Neural progenitor cell (in vitro differentiated cells): Measurements from ENCODE around the gene AP2A2. TPM values are rescaled to one million over a fixed set of nuclear protein-coding genes. Genes with fewer than 3 reads are reported as not detected.

Experiments used
- DNase-seq: peaks from one replicate; pipeline ENCODE4 v3.0.0-alpha.2; 2016; ENCODE audit warnings: low spot score
- H2AFZ ChIP-seq: fragments of 200-600 bp; sonication (generic); replicated peaks from 2 replicates; pipeline ENCODE4 v1.6.1; 2016; ENCODE audit warnings: antibody characterized with exemption
- H3F3A ChIP-seq: fragments of 200-600 bp; sonication (generic); 2 replicates; pipeline ENCODE4 v1.6.1; 2016; ENCODE audit warnings: antibody characterized with exemption, low read depth
- H3K27ac ChIP-seq: fragments of 200-600 bp; sonication (generic); 2 replicates; pipeline ENCODE4 v1.5.1; 2016; ENCODE audit warnings: mild to moderate bottlenecking
- H3K27me3 ChIP-seq: fragments of 200-600 bp; sonication (generic); 2 replicates; pipeline ENCODE4 v1.6.1; 2016; ENCODE audit warnings: mild to moderate bottlenecking, moderate library complexity
- H3K36me3 ChIP-seq: fragments of 200-600 bp; sonication (generic); 2 replicates; pipeline ENCODE4 v1.5.1; 2016
- H3K4me1 ChIP-seq: fragments of 200-600 bp; sonication (generic); 2 replicates; pipeline ENCODE4 v1.6.1; 2016; ENCODE audit warnings: mixed run types
- H3K4me2 ChIP-seq: fragments of 200-600 bp; sonication (generic); 2 replicates; pipeline ENCODE4 v1.6.1; 2016
- H3K4me3 ChIP-seq: fragments of 200-600 bp; sonication (generic); 2 replicates; pipeline ENCODE4 v1.5.1; 2016
- H3K79me2 ChIP-seq: fragments of 200-600 bp; sonication (generic); 2 replicates; pipeline ENCODE4 v1.6.1; 2016; ENCODE audit warnings: low read depth
- H3K9ac ChIP-seq: fragments of 200-600 bp; sonication (generic); 2 replicates; pipeline ENCODE4 v1.6.1; 2016
- H3K9me3 ChIP-seq: fragments of 200-600 bp; sonication (generic); 2 replicates; pipeline ENCODE4 v1.5.1; 2016; ENCODE audit warnings: low read depth
- H4K20me1 ChIP-seq: fragments of 200-600 bp; sonication (generic); 2 replicates; pipeline ENCODE4 v1.6.1; 2016; ENCODE audit warnings: low read depth
- H3K27ac Mint-ChIP-seq: 3 replicates; pipeline ENCODE4 v1.8.0; 2021; ENCODE audit warnings: mixed read lengths
- H3K27me3 Mint-ChIP-seq: 2 replicates; pipeline ENCODE4 v1.8.0; 2022; ENCODE audit warnings: low read depth, mild to moderate bottlenecking, inconsistent platforms, moderate library complexity, mixed read lengths; ENCODE audit not compliant: insufficient read depth
- H3K36me3 Mint-ChIP-seq: 3 replicates; pipeline ENCODE4 v1.8.0; 2021; ENCODE audit warnings: mixed read lengths
- H3K4me1 Mint-ChIP-seq: 3 replicates; pipeline ENCODE4 v1.8.0; 2021; ENCODE audit warnings: mixed read lengths
- H3K4me3 Mint-ChIP-seq: 3 replicates; pipeline ENCODE4 v1.8.0; 2021; ENCODE audit warnings: mild to moderate bottlenecking, moderate library complexity, mixed read lengths
- H3K9me3 Mint-ChIP-seq: 3 replicates; pipeline ENCODE4 v1.8.0; 2020; ENCODE audit warnings: mixed read lengths
- CTCF ChIP-seq: fragments of 200-600 bp; sonication (generic); IDR thresholded peaks from 2 replicates; pipeline ENCODE4 v1.5.1; 2017; ENCODE audit warnings: antibody characterized with exemption, mild to moderate bottlenecking
- EZH2 ChIP-seq: fragments of 200-600 bp; sonication (generic); IDR thresholded peaks from 2 replicates; pipeline ENCODE4 v1.6.1; 2017; ENCODE audit warnings: antibody characterized with exemption, mild to moderate bottlenecking, moderate library complexity
- EZH2phosphoT487 ChIP-seq: fragments of 200-600 bp; sonication (generic); IDR thresholded peaks from 2 replicates; pipeline ENCODE4 v1.6.1; 2017; ENCODE audit warnings: antibody characterized with exemption
- total RNA-seq: library from RNA; depleted of rRNA; stranded (reverse); fragments of >200 nt; gene quantifications from 2 replicates; pipeline ENCODE4 v1.2.3, GENCODE V29; 2015; ENCODE audit warnings: low replicate concordance

The AP2A2 gene
- total RNA-seq, 1 donor from 2014 or later = 67.5 TPM

DNA sequence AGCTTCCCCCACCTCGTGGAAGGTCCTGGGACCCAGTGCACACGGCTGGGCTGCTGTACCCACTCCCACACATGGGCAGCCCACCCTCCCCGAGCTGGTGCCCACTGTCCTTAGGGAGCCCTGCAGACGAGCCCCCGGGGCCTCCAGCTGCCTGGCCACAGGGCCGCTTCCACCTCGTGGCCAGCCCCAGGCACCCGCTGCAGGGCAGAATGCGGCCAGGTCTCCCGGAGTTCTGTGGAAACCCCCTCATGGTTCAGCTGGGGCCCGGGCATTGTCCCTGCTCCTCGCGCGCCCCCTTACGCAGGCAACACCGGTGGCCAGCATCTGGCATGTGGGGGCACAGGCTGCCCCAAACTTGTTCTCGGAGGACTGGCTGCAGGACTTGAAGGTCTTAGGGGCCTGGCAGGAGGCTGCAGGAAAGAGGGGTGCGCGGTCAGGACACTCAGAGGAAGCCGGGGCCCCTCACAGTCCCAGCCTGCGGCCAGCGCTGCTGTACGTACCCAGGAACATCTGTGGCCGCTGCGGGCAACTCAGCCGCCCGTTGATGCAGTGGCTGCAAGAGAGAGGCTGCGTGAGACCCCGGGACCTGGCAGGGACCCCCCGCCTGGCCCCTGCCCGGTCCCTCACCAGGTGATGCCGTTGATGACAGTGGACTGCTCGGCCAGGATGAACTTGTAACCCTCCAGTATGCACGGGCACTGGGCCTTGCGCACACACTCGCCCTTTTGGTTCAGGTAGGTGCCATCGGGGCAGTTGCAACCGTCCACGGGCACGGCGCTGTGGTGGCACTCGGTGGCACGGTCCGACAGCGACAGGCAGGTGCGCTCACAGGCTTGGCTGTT is 101.2 kb downstream of the AP2A2 start:
- Histone ChIP-seq H3K9me3 (no peaks in the 10 kb centered on the region), H3F3A (no peaks in the 10 kb centered on the region), H3K27ac (no peak overlapping the region), H3K79me2 (no peaks in the 10 kb centered on the region), H2AFZ (no peak overlapping the region), H3K4me1 (no peaks in the 10 kb centered on the region), H3K36me3 (no peaks in the 10 kb centered on the region), H4K20me1 (no peaks in the 10 kb centered on the region), H3K4me3 (no peak overlapping the region), H3K4me2 (no peak overlapping the region), H3K9ac (no peak overlapping the region), H3K27me3 (no peaks in the 10 kb centered on the region)
- peaks cover 2% of the 10 kb centered on the region for H3K27me3 Mint-ChIP-seq
- TF ChIP-seq EZH2phosphoT487 (no peak), EZH2 (no peak), CTCF (no peak)
- H3K4me3 Mint-ChIP-seq = no peak overlapping the region
- no peaks in the 10 kb centered on the region for H3K36me3 Mint-ChIP-seq
- no peaks in the 10 kb centered on the region for H3K4me1 Mint-ChIP-seq
- DNase-seq = no peak
- H3K9me3 Mint-ChIP-seq = no peaks in the 10 kb centered on the region
- H3K27ac Mint-ChIP-seq = no peak overlapping the region

GRCh38 chr11:1027483-1028290 is 102.0 kb downstream of the AP2A2 start:
- no peak overlapping the region for H3K27ac Mint-ChIP-seq

GRCh38 chr11:1028291-1028540 is 102.5 kb downstream of the AP2A2 start:
- no peak for DNase-seq
- H3K27me3 ChIP-seq = no peaks in the 10 kb centered on the region
- no peaks in the 10 kb centered on the region for H3K9me3 Mint-ChIP-seq
- no peak overlapping the region for H3K4me2 ChIP-seq
- no peak overlapping the region for H3K27ac Mint-ChIP-seq
- H3K79me2 ChIP-seq = no peaks in the 10 kb centered on the region
- no peak overlapping the region for H3K27ac ChIP-seq
- H4K20me1 ChIP-seq = no peaks in the 10 kb centered on the region
- H3F3A ChIP-seq = no peaks in the 10 kb centered on the region
- H3K4me1 ChIP-seq = no peaks in the 10 kb centered on the region
- TF ChIP-seq CTCF = no peak
- TF ChIP-seq EZH2phosphoT487 = no peak
- TF ChIP-seq EZH2 = no peak
- no peaks in the 10 kb centered on the region for H3K9me3 ChIP-seq
- no peak overlapping the region for H3K4me3 Mint-ChIP-seq
- no peaks in the 10 kb centered on the region for H3K4me1 Mint-ChIP-seq
- H3K36me3 Mint-ChIP-seq = peaks cover 2% of the 10 kb centered on the region
- no peak overlapping the region for H2AFZ ChIP-seq
- H3K4me3 ChIP-seq = no peak overlapping the region
- peaks cover 6% of the 10 kb centered on the region for H3K27me3 Mint-ChIP-seq
- no peaks in the 10 kb centered on the region for H3K36me3 ChIP-seq
- H3K9ac ChIP-seq = no peak overlapping the region

More at GRCh38 chr11:1027483-1028290, 102.0 kb downstream of the AP2A2 start:
- Histone ChIP-seq H3K27me3 (no peaks in the 10 kb centered on the region), H3K9me3 (no peaks in the 10 kb centered on the region), H3K4me3 (no peak overlapping the region), H2AFZ (no peak overlapping the region), H3K4me2 (no peak overlapping the region), H3K79me2 (no peaks in the 10 kb centered on the region), H3K27ac (no peak overlapping the region), H3K36me3 (no peaks in the 10 kb centered on the region), H3K4me1 (no peaks in the 10 kb centered on the region), H3K9ac (no peak overlapping the region), H4K20me1 (no peaks in the 10 kb centered on the region), H3F3A (no peaks in the 10 kb centered on the region)
- Mint-ChIP-seq H3K4me1 (no peaks in the 10 kb centered on the region), H3K9me3 (no peaks in the 10 kb centered on the region), H3K27me3 (peaks cover 6% of the 10 kb centered on the region), H3K4me3 (no peak overlapping the region), H3K36me3 (peaks cover 2% of the 10 kb centered on the region)
- TF ChIP-seq CTCF = no peak
- no peak for TF ChIP-seq EZH2
- TF ChIP-seq EZH2phosphoT487 = no peak
- DNase-seq = no peak
